Cardiac muscle cell (in vitro differentiated cells and primary cell): Measurements from ENCODE around the gene PEMT. TPM values are rescaled to one million over a fixed set of nuclear protein-coding genes. Genes with fewer than 3 reads are reported as not detected.
A peak's percentile ranks its signal among the peaks of the same experiment; 100 is the strongest.

Experiments used
- DNase-seq, 2 donors: peaks; one replicate each; pipeline versions ENCODE4 v3.0.0 to v3.0.0-alpha.2; 2010 to 2017; ENCODE audit warnings: low read depth in 1 of 2, low spot score in 1 of 2
- H3K27ac ChIP-seq: fragments of 200-600 bp; sonication (generic); 2 replicates; pipeline ENCODE4 v1.5.1; 2016
- H3K27me3 ChIP-seq: fragments of 200-600 bp; sonication (generic); 2 replicates; pipeline ENCODE4 v1.6.0; 2016; ENCODE audit warnings: control low read depth
- H3K36me3 ChIP-seq: fragments of 200-600 bp; sonication (generic); 2 replicates; pipeline ENCODE4 v1.5.1; 2016; ENCODE audit warnings: control low read depth
- H3K4me1 ChIP-seq: fragments of 200-600 bp; sonication (generic); 2 replicates; pipeline ENCODE4 v1.8.1; 2017; ENCODE audit warnings: low read depth, mild to moderate bottlenecking, mixed run types
- H3K4me3 ChIP-seq: fragments of 200-600 bp; sonication (generic); 2 replicates; pipeline ENCODE4 v1.5.1; 2016; ENCODE audit warnings: mild to moderate bottlenecking
- H3K9me3 ChIP-seq: fragments of 200-600 bp; sonication (generic); 2 replicates; pipeline ENCODE4 v1.5.1; 2017; ENCODE audit warnings: low read depth, mild to moderate bottlenecking, control low read depth
- polyA plus RNA-seq: library from polyadenylated mRNA; unstranded; fragments of >200 nt; fragmentation: Nextera tagmentation; extraction: Ambion mirVana; gene quantifications from 2 replicates; pipeline ENCODE4 v1.2.1, GENCODE V29; 2016
- total RNA-seq: library from RNA; depleted of rRNA; stranded (reverse); fragments of >200 nt; gene quantifications from 2 replicates; pipeline ENCODE4 v1.2.3, GENCODE V29; 2016
- TF ChIP-seq, protein P1 (sequence below): IDR thresholded peaks from 2 replicates; pipeline ENCODE4 v1.5.1; 2012; ENCODE audit warnings: low read depth, mild to moderate bottlenecking, low read length

The PEMT gene
- total and polyA plus RNA-seq, 2 experiments from 2014 or later, result 126 to 135 TPM

DNA sequence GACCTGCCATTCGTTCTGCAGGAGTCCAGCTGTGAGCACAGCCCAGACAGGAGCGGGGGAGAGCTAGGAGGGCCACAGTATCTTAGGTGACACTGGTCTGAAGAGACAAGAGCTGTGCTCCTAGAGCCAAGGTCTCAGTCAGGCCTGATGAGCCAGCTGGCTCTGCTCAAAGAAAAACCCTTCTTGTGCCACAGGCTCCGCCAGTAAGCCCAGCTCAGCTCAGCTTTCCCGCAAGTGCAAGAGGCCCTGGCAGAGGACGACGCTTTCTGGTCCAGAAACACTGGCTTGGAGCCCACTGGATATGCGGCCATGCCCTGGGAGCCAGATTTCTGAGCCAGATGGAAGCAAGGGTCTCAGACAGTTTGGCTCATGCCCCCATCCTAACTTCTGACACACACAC lies 23.9 kb downstream of the PEMT start:
- Histone ChIP-seq H3K36me3 (no peaks in the 10 kb centered on the region), H3K4me1 (peaks cover 27% of the 10 kb centered on the region), H3K9me3 (no peaks in the 10 kb centered on the region), H3K27me3 (no peaks in the 10 kb centered on the region), H3K27ac (peak overlapping the region; percentile 66), H3K4me3 (no peak overlapping the region)
- TF ChIP-seq, protein P1, sequence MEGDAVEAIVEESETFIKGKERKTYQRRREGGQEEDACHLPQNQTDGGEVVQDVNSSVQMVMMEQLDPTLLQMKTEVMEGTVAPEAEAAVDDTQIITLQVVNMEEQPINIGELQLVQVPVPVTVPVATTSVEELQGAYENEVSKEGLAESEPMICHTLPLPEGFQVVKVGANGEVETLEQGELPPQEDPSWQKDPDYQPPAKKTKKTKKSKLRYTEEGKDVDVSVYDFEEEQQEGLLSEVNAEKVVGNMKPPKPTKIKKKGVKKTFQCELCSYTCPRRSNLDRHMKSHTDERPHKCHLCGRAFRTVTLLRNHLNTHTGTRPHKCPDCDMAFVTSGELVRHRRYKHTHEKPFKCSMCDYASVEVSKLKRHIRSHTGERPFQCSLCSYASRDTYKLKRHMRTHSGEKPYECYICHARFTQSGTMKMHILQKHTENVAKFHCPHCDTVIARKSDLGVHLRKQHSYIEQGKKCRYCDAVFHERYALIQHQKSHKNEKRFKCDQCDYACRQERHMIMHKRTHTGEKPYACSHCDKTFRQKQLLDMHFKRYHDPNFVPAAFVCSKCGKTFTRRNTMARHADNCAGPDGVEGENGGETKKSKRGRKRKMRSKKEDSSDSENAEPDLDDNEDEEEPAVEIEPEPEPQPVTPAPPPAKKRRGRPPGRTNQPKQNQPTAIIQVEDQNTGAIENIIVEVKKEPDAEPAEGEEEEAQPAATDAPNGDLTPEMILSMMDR, result no peak
- peak in 1 of 2 donors; percentile 59 for DNase-seq

DNA sequence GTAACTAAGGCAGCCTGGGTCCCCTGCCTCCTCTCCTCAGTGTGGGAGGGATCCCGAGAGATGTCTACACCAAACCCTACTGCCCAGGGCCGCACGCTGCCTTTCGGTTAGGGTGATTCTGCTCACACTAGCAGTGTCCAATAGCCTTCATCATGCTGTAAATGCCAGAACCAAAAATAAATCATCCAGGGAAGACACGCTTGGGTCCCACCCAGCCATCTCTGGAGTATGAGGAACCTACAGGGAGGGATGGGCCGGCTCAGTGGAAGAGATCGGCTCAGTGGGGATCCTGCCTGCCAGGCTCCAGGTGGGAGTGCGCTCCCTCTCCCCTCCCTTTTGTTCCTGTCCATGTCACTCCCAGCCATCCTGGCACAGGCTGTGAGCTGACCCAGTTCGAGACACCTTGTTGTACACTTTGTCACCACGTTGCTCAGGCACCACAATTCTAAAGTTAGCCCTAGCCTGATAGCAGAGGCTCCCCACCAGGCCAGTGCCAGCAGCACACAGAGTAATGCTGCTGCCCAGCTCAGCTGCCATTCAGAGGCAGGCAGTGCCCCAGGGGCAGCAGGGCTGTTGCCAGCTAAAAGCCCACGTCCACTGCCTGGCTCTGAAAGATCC lies 24.5 kb downstream of the PEMT start:
- Histone ChIP-seq H3K4me3 (no peak overlapping the region), H3K4me1 (peaks cover 27% of the 10 kb centered on the region), H3K9me3 (no peaks in the 10 kb centered on the region), H3K36me3 (no peaks in the 10 kb centered on the region), H3K27ac (peak overlapping the region; percentile 66), H3K27me3 (no peaks in the 10 kb centered on the region)
- TF ChIP-seq, protein P1, result no peak
- no peak for DNase-seq

DNA sequence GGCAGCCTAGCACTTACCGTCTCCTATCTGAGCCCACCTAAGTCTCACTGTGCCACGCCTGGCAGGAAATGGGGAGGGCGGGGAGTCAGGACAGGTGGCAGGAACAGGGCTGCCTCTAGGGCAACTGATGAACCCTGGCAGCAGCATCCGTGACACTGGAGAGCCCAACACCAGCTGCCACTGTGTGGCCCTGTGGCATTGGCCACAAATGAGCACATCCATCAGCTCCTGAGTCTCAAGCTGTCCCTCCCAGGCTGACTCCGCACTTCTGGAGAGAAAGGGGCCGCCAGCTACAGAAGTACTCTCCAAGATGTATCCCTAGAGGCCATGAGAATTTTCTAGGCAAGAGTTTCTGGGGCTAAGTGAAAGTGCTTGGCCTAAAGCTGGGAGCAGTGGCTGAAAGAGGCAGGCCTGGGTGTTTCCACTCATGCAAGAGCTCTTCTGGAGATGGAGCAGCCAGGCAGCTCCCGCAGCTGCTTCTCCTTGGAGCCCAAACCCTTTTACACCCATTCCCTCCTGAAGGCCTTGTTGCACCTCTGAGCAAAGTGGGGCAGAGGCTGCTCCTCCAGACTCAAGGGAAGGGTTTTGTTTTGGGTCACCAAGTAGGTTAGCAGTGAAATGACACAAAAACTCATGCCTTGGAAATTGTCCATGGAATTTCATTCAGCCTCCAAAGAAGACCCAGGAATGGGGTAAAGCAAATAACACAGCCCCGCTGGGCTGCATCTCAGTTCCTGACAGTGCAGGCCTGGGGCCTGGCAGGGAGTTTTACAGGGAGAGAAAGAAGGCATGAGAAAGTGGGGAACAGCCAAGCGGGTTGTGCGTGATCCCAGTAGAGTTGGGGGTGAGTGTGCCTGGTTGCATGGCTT lies 25.8 kb downstream of the PEMT start:
- Histone ChIP-seq H3K27me3 (no peaks in the 10 kb centered on the region), H3K27ac (no peak overlapping the region), H3K36me3 (no peaks in the 10 kb centered on the region), H3K4me3 (no peak overlapping the region), H3K9me3 (no peaks in the 10 kb centered on the region), H3K4me1 (peaks cover 19% of the 10 kb centered on the region)
- TF ChIP-seq, protein P1, result no peak
- no peak for DNase-seq

DNA sequence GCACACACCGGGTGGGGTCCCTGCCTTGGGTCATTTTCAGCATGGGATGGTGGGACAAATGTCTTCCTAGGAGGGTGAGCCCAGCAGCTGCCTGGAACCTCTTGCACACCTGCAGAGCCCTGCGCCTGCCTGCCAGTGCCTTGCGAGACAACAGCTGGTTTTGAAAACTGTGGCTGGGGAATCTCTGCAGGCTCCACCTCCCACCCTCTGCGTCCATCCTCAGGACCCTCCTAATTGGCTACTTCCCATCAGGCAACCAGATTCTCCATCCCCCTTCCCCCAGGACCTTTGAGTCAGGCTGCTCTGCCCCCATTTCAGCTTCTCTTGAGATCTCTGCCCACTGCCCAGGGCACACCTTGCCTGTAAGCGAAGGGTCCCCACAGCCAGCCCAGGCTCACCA lies 26.6 kb downstream of the PEMT start:
- H3K27me3 ChIP-seq, result no peaks in the 10 kb centered on the region
- H3K27ac ChIP-seq, result no peak overlapping the region
- TF ChIP-seq, protein P1, result no peak
- H3K9me3 ChIP-seq, result no peaks in the 10 kb centered on the region
- peaks cover 18% of the 10 kb centered on the region for H3K4me1 ChIP-seq
- no peak for DNase-seq
- no peak overlapping the region for H3K4me3 ChIP-seq
- H3K36me3 ChIP-seq, result no peaks in the 10 kb centered on the region

DNA sequence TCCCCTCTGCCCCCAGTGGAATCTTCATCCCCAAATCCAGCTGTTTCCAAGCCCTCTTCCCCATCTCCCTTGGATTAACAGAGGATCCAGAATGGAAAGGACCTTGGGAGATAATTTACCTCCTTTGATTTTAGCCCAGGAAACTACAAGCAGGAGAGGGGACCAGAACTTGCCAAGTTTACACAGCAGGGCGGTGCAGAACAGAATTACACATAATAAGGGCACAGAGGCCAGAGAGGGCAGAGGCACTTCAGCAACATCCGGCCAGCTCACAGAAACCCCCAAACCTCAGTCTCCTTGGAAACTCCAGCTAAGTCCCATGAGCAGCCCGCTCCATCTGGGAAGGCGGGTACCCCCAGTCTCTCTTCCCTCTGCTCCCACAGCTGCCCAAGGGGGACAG lies 27.2 kb downstream of the PEMT start:
- no peaks in the 10 kb centered on the region for H3K9me3 ChIP-seq
- TF ChIP-seq, protein P1, result no peak
- no peak for DNase-seq
- peaks cover 18% of the 10 kb centered on the region for H3K4me1 ChIP-seq
- H3K36me3 ChIP-seq, result no peaks in the 10 kb centered on the region
- no peaks in the 10 kb centered on the region for H3K27me3 ChIP-seq
- no peak overlapping the region for H3K4me3 ChIP-seq
- H3K27ac ChIP-seq, result no peak overlapping the region
